ENCODE data around the gene CEP131.

CEP131 gene

DNA sequence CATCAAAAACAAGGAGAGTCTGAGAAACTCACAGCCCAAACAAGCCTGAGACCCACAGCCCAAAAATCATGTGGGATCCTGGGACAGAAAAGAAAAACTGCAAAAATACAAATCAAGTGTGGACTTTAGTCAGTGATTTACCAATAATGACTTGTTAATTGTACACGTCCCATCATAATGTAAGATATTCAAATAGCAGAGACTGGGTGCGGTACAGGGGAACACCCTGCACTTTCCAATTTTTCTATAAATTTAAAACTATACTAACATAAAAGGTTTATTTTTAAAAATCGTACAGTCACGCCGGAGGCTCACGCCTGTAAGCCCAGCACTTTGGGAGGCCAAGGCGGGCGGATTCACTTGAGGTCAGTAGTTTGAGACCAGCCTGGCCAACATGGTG is 8.8 kb downstream of the CEP131 start:
- H2AFZ ChIP-seq (ENCODE audit: low read depth, low read length, severe bottlenecking) = no peak overlapping the region
- no peaks in the 10 kb centered on the region for H4K20me1 ChIP-seq (ENCODE audit: low read depth, low read length)
- H3K9ac ChIP-seq (ENCODE audit: low read length) = no peak overlapping the region
- H3K27ac ChIP-seq (ENCODE audit: low read depth, low read length) = no peak overlapping the region
- no peaks in the 10 kb centered on the region for H3K79me2 ChIP-seq (ENCODE audit: insufficient read depth, low read length)
- H3K9me3 ChIP-seq (ENCODE audit: insufficient read depth, low read length) = no peaks in the 10 kb centered on the region
- H3F3A ChIP-seq (ENCODE audit: insufficient read depth) = no peaks in the 10 kb centered on the region
- no peak for TF ChIP-seq EZH2phosphoT487 (conservative IDR thresholded peaks at IDR 0.05; ENCODE audit: low read length)
- TF ChIP-seq, protein P1, sequence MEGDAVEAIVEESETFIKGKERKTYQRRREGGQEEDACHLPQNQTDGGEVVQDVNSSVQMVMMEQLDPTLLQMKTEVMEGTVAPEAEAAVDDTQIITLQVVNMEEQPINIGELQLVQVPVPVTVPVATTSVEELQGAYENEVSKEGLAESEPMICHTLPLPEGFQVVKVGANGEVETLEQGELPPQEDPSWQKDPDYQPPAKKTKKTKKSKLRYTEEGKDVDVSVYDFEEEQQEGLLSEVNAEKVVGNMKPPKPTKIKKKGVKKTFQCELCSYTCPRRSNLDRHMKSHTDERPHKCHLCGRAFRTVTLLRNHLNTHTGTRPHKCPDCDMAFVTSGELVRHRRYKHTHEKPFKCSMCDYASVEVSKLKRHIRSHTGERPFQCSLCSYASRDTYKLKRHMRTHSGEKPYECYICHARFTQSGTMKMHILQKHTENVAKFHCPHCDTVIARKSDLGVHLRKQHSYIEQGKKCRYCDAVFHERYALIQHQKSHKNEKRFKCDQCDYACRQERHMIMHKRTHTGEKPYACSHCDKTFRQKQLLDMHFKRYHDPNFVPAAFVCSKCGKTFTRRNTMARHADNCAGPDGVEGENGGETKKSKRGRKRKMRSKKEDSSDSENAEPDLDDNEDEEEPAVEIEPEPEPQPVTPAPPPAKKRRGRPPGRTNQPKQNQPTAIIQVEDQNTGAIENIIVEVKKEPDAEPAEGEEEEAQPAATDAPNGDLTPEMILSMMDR (IDR thresholded peaks at IDR 0.05; ENCODE audit: insufficient read depth, low read length, poor library complexity, severe bottlenecking) = no peak
- H3K36me3 ChIP-seq (ENCODE audit: low read length) = no peaks in the 10 kb centered on the region
- no peaks in the 10 kb centered on the region for H3K9me2 ChIP-seq (replicated peaks; ENCODE audit: insufficient read depth, low read length)
- no peak overlapping the region for H3K4me2 ChIP-seq (ENCODE audit: low read depth, low read length, poor library complexity, severe bottlenecking)
- H3K4me3 ChIP-seq (ENCODE audit: insufficient read depth, low read length, poor library complexity, severe bottlenecking) = no peak overlapping the region
- H3K27me3 ChIP-seq (ENCODE audit: low read length) = no peaks in the 10 kb centered on the region

- no peak overlapping the region for H2AFZ ChIP-seq (ENCODE audit: low read depth, low read length, severe bottlenecking)
- H3K4me3 ChIP-seq (ENCODE audit: insufficient read depth, low read length, poor library complexity, severe bottlenecking) = no peak overlapping the region
- H3K9ac ChIP-seq (ENCODE audit: low read length) = no peak overlapping the region
- H3K27me3 ChIP-seq (ENCODE audit: low read length) = no peaks in the 10 kb centered on the region
- no peaks in the 10 kb centered on the region for H4K20me1 ChIP-seq (ENCODE audit: low read depth, low read length)
- H3K4me2 ChIP-seq (ENCODE audit: low read depth, low read length, poor library complexity, severe bottlenecking) = no peak overlapping the region
- TF ChIP-seq, protein P1 (IDR thresholded peaks at IDR 0.05; ENCODE audit: insufficient read depth, low read length, poor library complexity, severe bottlenecking) = no peak
- no peak for TF ChIP-seq EZH2phosphoT487 (conservative IDR thresholded peaks at IDR 0.05; ENCODE audit: low read length)
- no peaks in the 10 kb centered on the region for H3K9me3 ChIP-seq (ENCODE audit: insufficient read depth, low read length)
- no peaks in the 10 kb centered on the region for H3K9me2 ChIP-seq (replicated peaks; ENCODE audit: insufficient read depth, low read length)
- H3K27ac ChIP-seq (ENCODE audit: low read depth, low read length) = no peak overlapping the region
- no peaks in the 10 kb centered on the region for H3K36me3 ChIP-seq (ENCODE audit: low read length)
- H3F3A ChIP-seq (ENCODE audit: insufficient read depth) = no peaks in the 10 kb centered on the region
- H3K79me2 ChIP-seq (ENCODE audit: insufficient read depth, low read length) = no peaks in the 10 kb centered on the region
Measured at GRCh38 chr17:81212365-81212764, 10.4 kb downstream of the CEP131 start.

- no peak overlapping the region for H3K27ac ChIP-seq (ENCODE audit: low read depth, low read length)
- H3K4me3 ChIP-seq (ENCODE audit: insufficient read depth, low read length, poor library complexity, severe bottlenecking) = no peak overlapping the region
- H4K20me1 ChIP-seq (ENCODE audit: low read depth, low read length) = no peaks in the 10 kb centered on the region
- no peaks in the 10 kb centered on the region for H3K27me3 ChIP-seq (ENCODE audit: low read length)
- no peaks in the 10 kb centered on the region for H3F3A ChIP-seq (ENCODE audit: insufficient read depth)
- no peaks in the 10 kb centered on the region for H3K79me2 ChIP-seq (ENCODE audit: insufficient read depth, low read length)
- H2AFZ ChIP-seq (ENCODE audit: low read depth, low read length, severe bottlenecking) = no peak overlapping the region
- no peaks in the 10 kb centered on the region for H3K9me3 ChIP-seq (ENCODE audit: insufficient read depth, low read length)
- no peak overlapping the region for H3K4me2 ChIP-seq (ENCODE audit: low read depth, low read length, poor library complexity, severe bottlenecking)
- no peaks in the 10 kb centered on the region for H3K36me3 ChIP-seq (ENCODE audit: low read length)
- no peak for TF ChIP-seq EZH2phosphoT487 (conservative IDR thresholded peaks at IDR 0.05; ENCODE audit: low read length)
- TF ChIP-seq, protein P1 (IDR thresholded peaks at IDR 0.05; ENCODE audit: insufficient read depth, low read length, poor library complexity, severe bottlenecking) = no peak
- no peak overlapping the region for H3K9ac ChIP-seq (ENCODE audit: low read length)
- no peaks in the 10 kb centered on the region for H3K9me2 ChIP-seq (replicated peaks; ENCODE audit: insufficient read depth, low read length)
Measured at GRCh38 chr17:81210868-81211267, 11.9 kb downstream of the CEP131 start.

Measured in SU-DHL-6 (cell line).